HL-60 (cell line): ENCODE data around the gene KATNAL1.
"Not testable (repeated sequence)": the region's sequence is repeated elsewhere in the genome, so short reads cannot be mapped to it uniquely, and the experiment has no call there.

Source experiments
- DNase-seq, 2 experiments: peaks; one replicate each; pipeline ENCODE4 v3.0.0-alpha.2; 2010 to 2020; ENCODE audit warnings: low read depth in 1 of 2, low spot score in 1 of 2
- H3K27ac ChIP-seq: fragments of 250-450 bp; sonication (Bioruptor Pico); replicated peaks from 2 replicates; pipeline ENCODE4 v1.5.1; 2020; ENCODE audit warnings: mild to moderate bottlenecking, moderate library complexity
- H3K27me3 ChIP-seq: fragments of 250-450 bp; sonication (Bioruptor Pico); 2 replicates; pipeline ENCODE4 v1.5.1; 2021; ENCODE audit warnings: mild to moderate bottlenecking, moderate library complexity; ENCODE audit not compliant: insufficient read depth, poor library complexity, severe bottlenecking
- H3K4me3 ChIP-seq: replicated peaks from 2 replicates; pipeline ENCODE4 v1.5.1; 2011; ENCODE audit warnings: mild to moderate bottlenecking, control low read depth, low read length; ENCODE audit not compliant: insufficient read depth
- CTCF ChIP-seq: IDR thresholded peaks from one replicate; pipeline ENCODE4 v1.5.1; 2011; ENCODE audit warnings: low read length, control low read depth, inconsistent platforms; ENCODE audit not compliant: insufficient read depth
- GABPA ChIP-seq: IDR thresholded peaks from 2 replicates; pipeline ENCODE4 v1.6.1; 2012; ENCODE audit warnings: low read depth
- POLR2AphosphoS5 ChIP-seq: IDR thresholded peaks from 2 replicates; pipeline ENCODE4 v1.6.1; 2012; ENCODE audit warnings: low read depth
- REST ChIP-seq: IDR thresholded peaks from 2 replicates; pipeline ENCODE4 v1.6.1; 2012; ENCODE audit warnings: low read depth; ENCODE audit not compliant: insufficient replicate concordance
- SPI1 ChIP-seq: IDR thresholded peaks from 2 replicates; pipeline ENCODE4 v1.6.1; 2012; ENCODE audit warnings: low read depth, mild to moderate bottlenecking, borderline replicate concordance

KATNAL1 gene

GRCh38 chr13:30266756-30267155, 40.6 kb downstream of the KATNAL1 start:
- no peak overlapping the region for H3K4me3 ChIP-seq
- no peaks in the 10 kb centered on the region for H3K27me3 ChIP-seq
- TF ChIP-seq POLR2AphosphoS5 = no peak
- TF ChIP-seq GABPA = no peak
- TF ChIP-seq REST = no peak
- no peak for TF ChIP-seq SPI1
- TF ChIP-seq CTCF = no peak
- no peak for DNase-seq
- no peak overlapping the region for H3K27ac ChIP-seq

GRCh38 chr13:30259149-30259733, 48.1 kb downstream of the KATNAL1 start:
- not testable (repeated sequence) for H3K27me3 ChIP-seq, H3K27ac ChIP-seq, H3K4me3 ChIP-seq, DNase-seq

- Histone ChIP-seq H3K27ac (no peak overlapping the region), H3K4me3 (no peak overlapping the region), H3K27me3 (no peaks in the 10 kb centered on the region)
- no peak for DNase-seq
- TF ChIP-seq POLR2AphosphoS5 (no peak), SPI1 (no peak), REST (no peak), GABPA (no peak), CTCF (no peak)
These were observed 49.8 kb downstream of the KATNAL1 start for GRCh38 chr13:30257468-30258099.

GRCh38 chr13:30256713-30257467, 50.5 kb downstream of the KATNAL1 start:
- Histone ChIP-seq H3K27ac (no peak overlapping the region), H3K4me3 (no peak overlapping the region), H3K27me3 (no peaks in the 10 kb centered on the region)
- TF ChIP-seq POLR2AphosphoS5 (no peak), GABPA (no peak), CTCF (no peak), SPI1 (no peak), REST (no peak)
- no peak for DNase-seq
